NK-92 treated with Interleukin-12 subunit alpha and Interleukin-12 subunit beta, amount 100 ng/mL, for 24 hours (cell line): ENCODE results near the gene CRIM1.

ENCODE experiments used
- DNase-seq: peaks from one replicate; lab custom pipeline; 2025; lab: John Stamatoyannopoulos, UW

CRIM1 gene

GRCh38 chr2:36371928-36372391, 16.4 kb downstream of the CRIM1 start:
- DNase-seq, result no peak

- no peak for DNase-seq
These were observed 17.8 kb downstream of the CRIM1 start for GRCh38 chr2:36373149-36373926.

GRCh38 chr2:36374585-36374984, 19.0 kb downstream of the CRIM1 start:
- DNase-seq, result no peak

GRCh38 chr2:36376319-36376765, 20.8 kb downstream of the CRIM1 start:
- DNase-seq, result no peak

- DNase-seq, result no peak
These were observed 21.6 kb downstream of the CRIM1 start for GRCh38 chr2:36376992-36377738.

- no peak for DNase-seq
These were observed 24.3 kb downstream of the CRIM1 start for GRCh38 chr2:36379710-36380448.

- DNase-seq, result no peak
These were observed 25.3 kb downstream of the CRIM1 start for GRCh38 chr2:36380624-36381481.

- DNase-seq, result no peak
These were observed 26.4 kb downstream of the CRIM1 start for GRCh38 chr2:36381993-36382392.

- DNase-seq, result no peak
These were observed 26.9 kb downstream of the CRIM1 start for GRCh38 chr2:36382472-36382871.

GRCh38 chr2:36383726-36384125, 28.1 kb downstream of the CRIM1 start:
- no peak for DNase-seq

- DNase-seq, result no peak
These were observed 28.9 kb downstream of the CRIM1 start for GRCh38 chr2:36384454-36384853.

- no peak for DNase-seq
These were observed 30.0 kb downstream of the CRIM1 start for GRCh38 chr2:36385603-36386002.

- DNase-seq, result no peak
These were observed 31.8 kb downstream of the CRIM1 start for GRCh38 chr2:36387258-36387916.

GRCh38 chr2:36388472-36388871, 32.9 kb downstream of the CRIM1 start:
- DNase-seq, result no peak

- no peak for DNase-seq
These were observed 33.5 kb downstream of the CRIM1 start for GRCh38 chr2:36389091-36389564.

- no peak for DNase-seq
These were observed 34.0 kb downstream of the CRIM1 start for GRCh38 chr2:36389577-36389976.

GRCh38 chr2:36392571-36393255, 37.1 kb downstream of the CRIM1 start:
- no peak for DNase-seq

- DNase-seq, result no peak
These were observed 38.2 kb downstream of the CRIM1 start for GRCh38 chr2:36393738-36394256.

- DNase-seq, result no peak
These were observed 39.2 kb downstream of the CRIM1 start for GRCh38 chr2:36394804-36395203.

- no peak for DNase-seq
These were observed 40.3 kb downstream of the CRIM1 start for GRCh38 chr2:36395866-36396265.
